Esophagus muscularis mucosa (tissue), 4 donors: Measurements from ENCODE around the gene PRKX. TPM values are rescaled to one million over a fixed set of nuclear protein-coding genes. Genes with fewer than 3 reads are reported as not detected.
"Not testable (repeated sequence)": the region's sequence is repeated elsewhere in the genome, so short reads cannot be mapped to it uniquely, and the experiment has no call there.

Experiments
- DNase-seq: peaks from one replicate; pipeline ENCODE4 v3.0.0-alpha.2; 2017; ENCODE audit errors: extremely low spot score
- H3K27ac ChIP-seq, 4 donors: fragments of 200-600 bp; sonication (generic); replicated peaks in 1 of 4; 1 replicate in 3 of 4; 2 replicates in 1 of 4; pipeline ENCODE4 v1.5.1; 2016 to 2019; ENCODE audit warnings: mild to moderate bottlenecking in 1 of 4
- H3K27me3 ChIP-seq, 4 donors: fragments of 200-600 bp; sonication (generic); one replicate each; pipeline versions ENCODE4 v1.5.1 to v1.6.0; 2016 to 2019
- H3K36me3 ChIP-seq, 4 donors: fragments of 200-600 bp; sonication (generic); one replicate each; pipeline ENCODE4 v1.5.1; 2016 to 2019
- H3K4me1 ChIP-seq, 4 donors: fragments of 200-600 bp; sonication (generic); one replicate each; pipeline ENCODE4 v1.5.1; 2016 to 2019
- H3K4me3 ChIP-seq, 4 donors: fragments of 200-600 bp; sonication (generic); 1 replicate in 2 of 4; 2 replicates in 2 of 4; pipeline ENCODE4 v1.5.1; 2016 to 2019; ENCODE audit warnings: mild to moderate bottlenecking in 4 of 4, moderate library complexity in 1 of 4
- H3K9me3 ChIP-seq, 4 donors: fragments of 200-600 bp; sonication (generic); 1 replicate in 3 of 4; 2 replicates in 1 of 4; pipeline ENCODE4 v1.5.1; 2016 to 2019
- EP300 ChIP-seq: sonication (generic); formaldehyde crosslinking; IDR thresholded peaks from one replicate; pipeline ENCODE4 v1.6.1; 2017; ENCODE audit warnings: antibody characterized with exemption
- POLR2A ChIP-seq: fragments of 450-650 bp; IDR thresholded peaks from one replicate; pipeline ENCODE4 v1.6.1; 2017; ENCODE audit warnings: antibody characterized with exemption, moderate library complexity, mild to moderate bottlenecking, low read depth
- POLR2AphosphoS5 ChIP-seq, 2 donors: sonication (generic); formaldehyde crosslinking; IDR thresholded peaks; one replicate each; pipeline ENCODE4 v1.6.1; 2017; ENCODE audit warnings: antibody characterized with exemption in 2 of 2
- WGBS: methylation state at CpG from one replicate; pipeline ENCODE4 v1.1.5; 2018; 5-methylcytosine and 5-hydroxymethylcytosine counted together
- intact Hi-C: fragments of 100-400 bp; cut with DNase I; formaldehyde crosslinking; loops from one replicate; pipeline ENCODE4 v1.15.1; 2023
- total RNA-seq, 4 donors: library from RNA; depleted of rRNA; stranded (reverse); fragments of >200 nt; gene quantifications; one replicate each; pipeline versions ENCODE4 v1.1.0 to v1.2.1, GENCODE V29; 2016
- TF ChIP-seq, protein P1 (sequence below), 3 experiments: fragments of 200-600 bp in 2 of 3; fragments of 450-650 bp in 1 of 3; sonication (generic) in 2 of 3; IDR thresholded peaks; one replicate each; pipeline ENCODE4 v1.5.1; 2017 to 2019; ENCODE audit warnings: antibody characterized with exemption in 3 of 3, mild to moderate bottlenecking in 2 of 3, moderate library complexity in 1 of 3

PRKX gene
- total RNA-seq, 4 donors from 2014 or later, result 5.6 to 8.9 (median 6.6) TPM

- Histone ChIP-seq H3K27ac (no peak overlapping the region), H3K27me3 (no peaks in the 10 kb centered on the region), H3K36me3 (peaks cover 0 to 13% (median 3%) of the 10 kb centered on the region in 4 donors), H3K4me3 (no peak overlapping the region), H3K4me1 (no peaks in the 10 kb centered on the region), H3K9me3 (no peaks in the 10 kb centered on the region)
- WGBS, result 97% methylated on average over 13 of the region's 13 CpGs
- TF ChIP-seq EP300, result no peak
- TF ChIP-seq, protein P1, sequence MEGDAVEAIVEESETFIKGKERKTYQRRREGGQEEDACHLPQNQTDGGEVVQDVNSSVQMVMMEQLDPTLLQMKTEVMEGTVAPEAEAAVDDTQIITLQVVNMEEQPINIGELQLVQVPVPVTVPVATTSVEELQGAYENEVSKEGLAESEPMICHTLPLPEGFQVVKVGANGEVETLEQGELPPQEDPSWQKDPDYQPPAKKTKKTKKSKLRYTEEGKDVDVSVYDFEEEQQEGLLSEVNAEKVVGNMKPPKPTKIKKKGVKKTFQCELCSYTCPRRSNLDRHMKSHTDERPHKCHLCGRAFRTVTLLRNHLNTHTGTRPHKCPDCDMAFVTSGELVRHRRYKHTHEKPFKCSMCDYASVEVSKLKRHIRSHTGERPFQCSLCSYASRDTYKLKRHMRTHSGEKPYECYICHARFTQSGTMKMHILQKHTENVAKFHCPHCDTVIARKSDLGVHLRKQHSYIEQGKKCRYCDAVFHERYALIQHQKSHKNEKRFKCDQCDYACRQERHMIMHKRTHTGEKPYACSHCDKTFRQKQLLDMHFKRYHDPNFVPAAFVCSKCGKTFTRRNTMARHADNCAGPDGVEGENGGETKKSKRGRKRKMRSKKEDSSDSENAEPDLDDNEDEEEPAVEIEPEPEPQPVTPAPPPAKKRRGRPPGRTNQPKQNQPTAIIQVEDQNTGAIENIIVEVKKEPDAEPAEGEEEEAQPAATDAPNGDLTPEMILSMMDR (IDR thresholded peaks at IDR 0.05), result no peak
- TF ChIP-seq POLR2AphosphoS5 (IDR thresholded peaks at IDR 0.05), result no peak
- no peak for TF ChIP-seq POLR2A
- no peak for DNase-seq
- intact Hi-C loops, result loop anchor here (5.0 kb wide), 1 partner anchor 159 kb away; no protein-coding TSS in a partner anchor
Observed at GRCh38 chrX:3653111-3653510, 60.3 kb downstream of the PRKX start.

GRCh38 chrX:3651277-3651676 lies 62.2 kb downstream of the PRKX start:
- Histone ChIP-seq H3K27me3 (no peaks in the 10 kb centered on the region), H3K4me1 (no peaks in the 10 kb centered on the region), H3K9me3 (no peaks in the 10 kb centered on the region), H3K27ac (no peak overlapping the region), H3K4me3 (no peak overlapping the region), H3K36me3 (peaks cover 0 to 13% (median 3%) of the 10 kb centered on the region in 4 donors)
- WGBS, result 44% methylated on average over 3 of the region's 3 CpGs
- TF ChIP-seq EP300, result no peak
- no peak for TF ChIP-seq POLR2A
- TF ChIP-seq POLR2AphosphoS5 (IDR thresholded peaks at IDR 0.05), result no peak
- TF ChIP-seq, protein P1 (IDR thresholded peaks at IDR 0.05), result peak; percentile 35 to 41 (median 38)
- no peak for DNase-seq
- intact Hi-C loops, result loop anchor here (5.0 kb wide), 1 partner anchor 161 kb away; no protein-coding TSS in a partner anchor

GRCh38 chrX:3648084-3648483 lies 65.4 kb downstream of the PRKX start:
- intact Hi-C loops, result no loop called here

GRCh38 chrX:3639858-3640631 lies 73.4 kb downstream of the PRKX start:
- H3K27ac ChIP-seq, result not testable (repeated sequence)
- intact Hi-C loops, result loop anchor here (10.0 kb wide), 1 partner anchor 525 kb away; no protein-coding TSS in a partner anchor
- 49% methylated on average over 22 of the region's 23 CpGs for WGBS

More at GRCh38 chrX:3648084-3648483, 65.4 kb downstream of the PRKX start:
- Histone ChIP-seq H3K4me1 (no peaks in the 10 kb centered on the region), H3K27me3 (no peaks in the 10 kb centered on the region), H3K9me3 (no peaks in the 10 kb centered on the region), H3K36me3 (peaks cover 0 to 5% (median 2%) of the 10 kb centered on the region in 4 donors), H3K4me3 (no peak overlapping the region), H3K27ac (no peak overlapping the region)
- DNase-seq, result no peak
- WGBS, result 86% methylated on average over 2 of the region's 2 CpGs
- TF ChIP-seq, protein P1 (IDR thresholded peaks at IDR 0.05), result no peak
- no peak for TF ChIP-seq POLR2AphosphoS5 (IDR thresholded peaks at IDR 0.05)
- TF ChIP-seq EP300, result no peak
- no peak for TF ChIP-seq POLR2A

GRCh38 chrX:3639236-3639635 lies 74.2 kb downstream of the PRKX start:
- H3K27me3 ChIP-seq, result no peaks in the 10 kb centered on the region
- H3K4me1 ChIP-seq, result no peaks in the 10 kb centered on the region
- intact Hi-C loops, result loop anchor here (10.0 kb wide), 1 partner anchor 524 kb away; no protein-coding TSS in a partner anchor
- H3K27ac ChIP-seq, result no peak overlapping the region
- WGBS, result 100% methylated on average over 1 of the region's 2 CpGs
- TF ChIP-seq EP300 (no peak), POLR2A (no peak)
- H3K9me3 ChIP-seq, result no peaks in the 10 kb centered on the region
- no peak overlapping the region for H3K4me3 ChIP-seq
- peaks cover 0 to 12% (median 1%) of the 10 kb centered on the region in 4 donors for H3K36me3 ChIP-seq
- DNase-seq, result no peak

More at GRCh38 chrX:3639858-3640631, 73.4 kb downstream of the PRKX start:
- peaks cover 0 to 12% (median 1%) of the 10 kb centered on the region in 4 donors for H3K36me3 ChIP-seq
- not testable (repeated sequence) for DNase-seq, H3K27me3 ChIP-seq, H3K4me1 ChIP-seq, H3K9me3 ChIP-seq, H3K4me3 ChIP-seq
